ENCODE results near the gene FNDC3B.

The FNDC3B gene

DNA sequence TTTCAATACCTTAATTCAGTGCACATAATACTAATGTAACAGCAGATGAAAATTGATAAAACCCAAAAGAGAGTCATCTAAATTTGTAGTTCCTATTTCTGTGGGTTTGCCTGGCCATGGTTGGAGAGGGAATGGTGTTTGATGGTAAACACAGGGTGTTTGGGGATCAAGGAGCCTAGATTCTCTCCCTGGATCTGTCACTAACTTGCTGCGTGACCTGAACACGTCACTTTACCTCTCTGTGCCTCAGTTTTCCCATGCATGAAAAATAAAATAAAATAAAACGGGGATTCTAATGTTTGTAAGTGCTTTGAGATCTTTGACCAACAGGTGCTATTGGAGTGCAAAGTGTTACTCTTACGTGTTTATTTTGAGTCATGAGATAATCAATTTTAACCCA is 359.1 kb downstream of the FNDC3B start:
- H3K27me3 ChIP-seq: no peaks in the 10 kb centered on the region

DNA sequence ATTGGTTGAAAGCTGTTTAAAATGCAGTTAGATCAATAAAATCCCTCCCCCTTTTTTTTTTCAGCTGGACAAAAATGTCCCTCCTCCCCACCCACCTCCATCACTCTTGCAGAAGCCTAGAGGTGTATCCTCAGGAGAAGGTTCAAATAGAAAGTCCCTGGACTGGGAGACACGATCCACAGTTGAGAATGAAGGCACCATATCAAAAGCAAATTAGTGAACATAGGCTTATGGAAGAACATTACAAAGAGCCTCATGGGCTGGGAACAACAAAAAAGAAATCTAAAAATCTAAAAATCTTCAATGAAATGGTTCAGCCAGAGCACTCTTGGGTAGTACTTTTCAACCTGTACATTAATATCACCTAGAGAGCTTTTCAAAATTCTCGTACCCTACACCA is 362.7 kb downstream of the FNDC3B start:
- Histone ChIP-seq H3K27ac (no peak overlapping the region), H3K36me3 (peaks cover 43% of the 10 kb centered on the region)

More for the DNA sequence above, 359.1 kb downstream of the FNDC3B start:
- Histone ChIP-seq H3K9me3 (no peaks in the 10 kb centered on the region), H3K36me3 (peaks cover 52% of the 10 kb centered on the region), H3K4me1 (ENCODE audit: control insufficient read depth in 1 of 2, insufficient read depth in 1 of 2, low read depth in 1 of 2, low read length in 1 of 2) (no peaks in the 10 kb centered on the region), H3K27ac (no peak overlapping the region), H3K4me3 (ENCODE audit: low read depth in 1 of 2, low read length in 1 of 2) (no peak overlapping the region)
- TF ChIP-seq, protein P1, sequence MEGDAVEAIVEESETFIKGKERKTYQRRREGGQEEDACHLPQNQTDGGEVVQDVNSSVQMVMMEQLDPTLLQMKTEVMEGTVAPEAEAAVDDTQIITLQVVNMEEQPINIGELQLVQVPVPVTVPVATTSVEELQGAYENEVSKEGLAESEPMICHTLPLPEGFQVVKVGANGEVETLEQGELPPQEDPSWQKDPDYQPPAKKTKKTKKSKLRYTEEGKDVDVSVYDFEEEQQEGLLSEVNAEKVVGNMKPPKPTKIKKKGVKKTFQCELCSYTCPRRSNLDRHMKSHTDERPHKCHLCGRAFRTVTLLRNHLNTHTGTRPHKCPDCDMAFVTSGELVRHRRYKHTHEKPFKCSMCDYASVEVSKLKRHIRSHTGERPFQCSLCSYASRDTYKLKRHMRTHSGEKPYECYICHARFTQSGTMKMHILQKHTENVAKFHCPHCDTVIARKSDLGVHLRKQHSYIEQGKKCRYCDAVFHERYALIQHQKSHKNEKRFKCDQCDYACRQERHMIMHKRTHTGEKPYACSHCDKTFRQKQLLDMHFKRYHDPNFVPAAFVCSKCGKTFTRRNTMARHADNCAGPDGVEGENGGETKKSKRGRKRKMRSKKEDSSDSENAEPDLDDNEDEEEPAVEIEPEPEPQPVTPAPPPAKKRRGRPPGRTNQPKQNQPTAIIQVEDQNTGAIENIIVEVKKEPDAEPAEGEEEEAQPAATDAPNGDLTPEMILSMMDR (IDR thresholded peaks at IDR 0.05): no peak

DNA sequence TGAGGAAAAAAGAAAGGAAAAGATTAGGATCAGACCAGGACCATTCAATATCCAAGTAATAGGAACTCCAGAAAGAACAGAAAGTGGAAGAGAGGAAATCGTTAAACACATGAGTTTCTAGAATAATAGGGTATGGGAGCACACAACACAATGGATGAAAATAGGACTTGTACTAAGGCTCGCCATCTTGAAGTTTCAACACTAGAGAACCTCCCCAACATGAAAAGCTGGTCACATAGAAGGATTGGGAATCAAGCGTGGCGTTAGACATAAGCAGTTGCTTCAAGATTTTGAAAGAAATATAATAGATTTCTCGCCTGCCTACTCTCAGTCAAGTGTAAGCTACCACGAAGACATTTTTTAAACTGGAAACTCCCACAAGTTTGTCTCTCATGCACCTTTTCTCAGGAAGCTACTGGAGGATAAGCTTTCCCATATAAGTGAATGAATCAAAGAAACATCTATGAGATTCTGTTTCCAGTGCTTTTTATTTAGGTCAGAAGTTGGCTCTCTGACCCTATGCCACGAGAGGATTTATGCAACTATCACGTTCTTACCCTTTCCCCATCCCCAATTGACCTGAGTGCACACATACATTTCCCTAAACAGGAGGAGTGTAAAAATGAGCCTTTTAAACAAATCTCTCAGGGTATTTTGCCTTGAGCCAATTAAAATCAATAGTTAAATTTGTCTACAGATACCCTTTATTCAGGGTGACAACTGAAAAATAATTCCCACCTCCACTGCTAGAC is 363.7 kb downstream of the FNDC3B start:
- H3K4me1 ChIP-seq (ENCODE audit: control insufficient read depth in 1 of 2, insufficient read depth in 1 of 2, low read depth in 1 of 2, low read length in 1 of 2): no peaks in the 10 kb centered on the region
- no peak overlapping the region for H3K4me3 ChIP-seq (ENCODE audit: low read depth in 1 of 2, low read length in 1 of 2)
- no peak overlapping the region for H3K27ac ChIP-seq
- H3K27me3 ChIP-seq: no peaks in the 10 kb centered on the region
- peaks cover 34% of the 10 kb centered on the region for H3K36me3 ChIP-seq
- no peaks in the 10 kb centered on the region for H3K9me3 ChIP-seq
- TF ChIP-seq, protein P1 (IDR thresholded peaks at IDR 0.05): no peak

More for the DNA sequence above, 362.7 kb downstream of the FNDC3B start:
- no peaks in the 10 kb centered on the region for H3K4me1 ChIP-seq (ENCODE audit: control insufficient read depth in 1 of 2, insufficient read depth in 1 of 2, low read depth in 1 of 2, low read length in 1 of 2)
- no peaks in the 10 kb centered on the region for H3K27me3 ChIP-seq
- no peak overlapping the region for H3K4me3 ChIP-seq (ENCODE audit: low read depth in 1 of 2, low read length in 1 of 2)
- H3K9me3 ChIP-seq: no peaks in the 10 kb centered on the region
- TF ChIP-seq, protein P1 (IDR thresholded peaks at IDR 0.05): no peak

DNA sequence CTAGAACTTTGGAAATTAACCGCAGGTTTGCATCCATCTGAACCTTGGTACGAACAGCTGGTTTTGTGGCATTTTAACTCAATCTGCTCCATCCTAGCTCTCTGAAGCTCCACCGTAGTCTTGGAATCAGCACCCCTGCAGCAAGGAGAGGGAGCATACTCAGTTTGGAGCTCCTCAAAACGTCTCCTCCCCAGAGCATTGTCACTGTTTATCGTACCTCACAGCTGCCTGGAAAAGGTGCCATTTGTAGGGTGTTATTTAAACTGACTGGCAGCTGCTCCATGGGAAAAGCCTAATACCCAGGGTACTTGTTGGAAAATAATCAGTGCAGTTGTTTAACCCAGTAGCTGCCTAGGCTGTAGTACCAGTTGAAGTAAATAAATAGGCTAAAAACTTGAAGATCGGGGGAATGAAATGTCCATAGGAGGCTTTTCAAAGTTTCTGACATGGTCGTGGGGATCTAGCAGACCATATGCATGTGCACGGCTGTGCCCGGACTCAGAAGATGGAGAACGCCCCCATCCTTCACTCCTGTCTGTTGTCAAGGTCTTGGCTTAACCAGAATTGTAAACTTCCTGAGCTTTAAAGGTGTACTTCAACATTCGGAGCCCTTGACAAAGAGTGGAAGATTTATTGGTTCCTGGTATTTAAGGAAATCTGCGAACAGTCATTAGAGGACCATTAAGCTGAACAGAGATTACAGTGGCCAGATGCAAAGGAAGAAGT is 365.0 kb downstream of the FNDC3B start:
- Histone ChIP-seq H3K4me3 (ENCODE audit: low read depth in 1 of 2, low read length in 1 of 2) (no peak overlapping the region), H3K36me3 (peaks cover 21% of the 10 kb centered on the region), H3K27ac (no peak overlapping the region), H3K27me3 (no peaks in the 10 kb centered on the region), H3K4me1 (ENCODE audit: control insufficient read depth in 1 of 2, insufficient read depth in 1 of 2, low read depth in 1 of 2, low read length in 1 of 2) (no peaks in the 10 kb centered on the region), H3K9me3 (no peaks in the 10 kb centered on the region)
- TF ChIP-seq, protein P1 (IDR thresholded peaks at IDR 0.05): no peak

DNA sequence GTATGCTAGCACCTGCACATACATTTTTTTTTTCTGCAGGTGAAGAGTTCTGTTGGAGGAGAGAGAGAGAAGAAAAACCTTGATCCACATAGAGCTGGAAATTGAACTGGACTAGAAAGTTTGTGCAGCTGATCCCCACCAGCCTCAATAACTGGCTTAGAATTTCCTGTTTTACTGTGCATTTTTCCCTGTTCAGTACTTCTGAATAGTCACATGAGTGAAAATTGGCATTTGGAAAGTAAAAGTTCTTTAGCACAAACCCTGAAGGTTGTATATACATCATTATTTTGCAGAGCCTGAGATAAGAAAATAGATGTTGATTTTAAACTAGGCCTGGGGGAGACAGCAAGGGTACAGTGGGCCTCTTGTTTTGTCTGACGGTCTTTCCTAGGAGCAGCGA is 366.5 kb downstream of the FNDC3B start:
- Histone ChIP-seq H3K4me1 (ENCODE audit: control insufficient read depth in 1 of 2, insufficient read depth in 1 of 2, low read depth in 1 of 2, low read length in 1 of 2) (no peaks in the 10 kb centered on the region), H3K27me3 (no peaks in the 10 kb centered on the region), H3K27ac (no peak overlapping the region), H3K9me3 (no peaks in the 10 kb centered on the region), H3K4me3 (ENCODE audit: low read depth in 1 of 2, low read length in 1 of 2) (no peak overlapping the region), H3K36me3 (peaks cover 14% of the 10 kb centered on the region)
- TF ChIP-seq, protein P1 (IDR thresholded peaks at IDR 0.05): no peak
